NT2/D1 (cell line): ENCODE data around the gene MAU2.

Experiments
- SUZ12 ChIP-seq: IDR thresholded peaks from 2 replicates; pipeline ENCODE4 v1.6.1; 2011; ENCODE audit not compliant: insufficient read length, insufficient read depth; ENCODE audit errors: extremely low read depth
- YY1 ChIP-seq: IDR thresholded peaks from 2 replicates; pipeline ENCODE4 v1.6.1; 2011; ENCODE audit not compliant: insufficient read length, insufficient read depth
- ZNF274 ChIP-seq: IDR thresholded peaks from 2 replicates; pipeline ENCODE4 v1.6.1; 2011; ENCODE audit warnings: mild to moderate bottlenecking, low read depth, low read length

- TF ChIP-seq ZNF274 (no peak), SUZ12 (no peak), YY1 (no peak)
These were observed 68.2 kb downstream of the MAU2 start for GRCh38 chr19:19388568-19389555.
